B cell (primary cell): ENCODE measurements around the gene GRK5. TPM values are rescaled to one million over a fixed set of nuclear protein-coding genes. Genes with fewer than 3 reads are reported as not detected.

ENCODE experiments used
- ATAC-seq: fragments of 200-7000 bp; cut with Tn5 transposase; one replicate; pipeline ENCODE4 v1.10.0; 2021; ENCODE audit warnings: low read depth, mild to moderate bottlenecking, moderate number of reproducible peaks, moderate library complexity
- CTCF ChIA-PET: fragments of 350-600 bp; sonication (Branson Sonifier 250); formaldehyde crosslinking; loops from one replicate; lab custom pipeline; 2021; ENCODE audit warnings: antibody characterized with exemption, inconsistent platforms; lab: Charles Lee
- POLR2A ChIA-PET: fragments of 350-600 bp; sonication (Branson Sonifier 250); formaldehyde crosslinking; loops from one replicate; lab custom pipeline; 2021; ENCODE audit warnings: antibody characterized with exemption; lab: Charles Lee
- DNase-seq: peaks from one replicate; pipeline ENCODE4 v3.0.0; 2013
- H2AFZ ChIP-seq: 2 replicates; pipeline ENCODE4 v1.6.1; 2012; ENCODE audit warnings: mild to moderate bottlenecking, low read depth, low read length; ENCODE audit not compliant: insufficient read depth, poor library complexity, severe bottlenecking
- H3K27ac ChIP-seq, 2 donors: 1 replicate in 1 of 2; 2 replicates in 1 of 2; pipeline ENCODE4 v1.5.1; 2012 to 2013; ENCODE audit warnings: low read length in 2 of 2, mild to moderate bottlenecking in 2 of 2, moderate library complexity in 1 of 2
- H3K27me3 ChIP-seq, 4 experiments: fragments of 200-600 bp in 1 of 4; sonication (generic) in 1 of 4; replicated peaks in 1 of 4; 1 replicate in 2 of 4; 2 replicates in 2 of 4; pipeline versions ENCODE4 v1.6.1 to v1.7.0; 2013 to 2016; ENCODE audit warnings: low read length in 3 of 4, mild to moderate bottlenecking in 2 of 4, mixed read lengths in 1 of 4, moderate library complexity in 1 of 4; ENCODE audit not compliant: insufficient read depth in 4 of 4, control insufficient read depth in 3 of 4; ENCODE audit errors: control extremely low read depth in 1 of 4
- H3K36me3 ChIP-seq, 2 experiments: replicated peaks in 1 of 2; 1 replicate in 1 of 2; 2 replicates in 1 of 2; pipeline versions ENCODE4 v1.6.1 to v1.7.1; 2013; ENCODE audit warnings: low read length in 1 of 2; ENCODE audit not compliant: insufficient read depth in 2 of 2, control insufficient read depth in 1 of 2; ENCODE audit errors: control extremely low read depth in 1 of 2, extremely low read depth in 1 of 2
- H3K4me1 ChIP-seq, 2 donors: fragments of 200-600 bp in 1 of 2; sonication (generic) in 1 of 2; 1 replicate in 1 of 2; 2 replicates in 1 of 2; pipeline versions ENCODE4 v1.5.1 to v1.6.1; 2013 to 2017; ENCODE audit warnings: low read length in 2 of 2; ENCODE audit not compliant: control insufficient read depth in 2 of 2, insufficient read depth in 2 of 2
- H3K4me2 ChIP-seq: replicated peaks from 2 replicates; pipeline ENCODE3; 2012; ENCODE audit warnings: mild to moderate bottlenecking, low read depth, low read length; ENCODE audit not compliant: poor library complexity, severe bottlenecking
- H3K4me3 ChIP-seq, 5 experiments: fragments of 200-600 bp in 1 of 5; sonication (generic) in 1 of 5; 1 replicate in 3 of 5; 2 replicates in 2 of 5; pipeline versions ENCODE4 v1.5.1 to v1.7.0; 2011 to 2016; ENCODE audit warnings: low read length in 4 of 5, mild to moderate bottlenecking in 4 of 5, low read depth in 2 of 5, control low read depth in 1 of 5, moderate library complexity in 1 of 5; ENCODE audit not compliant: insufficient read depth in 1 of 5; ENCODE audit errors: control extremely low read depth in 1 of 5, extremely low read depth in 1 of 5
- H3K79me2 ChIP-seq: fragments of 200-600 bp; sonication (generic); one replicate; pipeline ENCODE4 v1.6.0; 2016; ENCODE audit warnings: low read length; ENCODE audit not compliant: control insufficient read depth, insufficient read depth
- H3K9ac ChIP-seq: fragments of 200-600 bp; sonication (generic); 2 replicates; pipeline ENCODE4 v1.6.1; 2017; ENCODE audit warnings: mild to moderate bottlenecking, low read length, moderate library complexity
- H3K9me3 ChIP-seq, 3 donors: one replicate each; pipeline versions ENCODE4 v1.6.1 to v1.7.1; 2013; ENCODE audit warnings: low read length in 2 of 3; ENCODE audit not compliant: control insufficient read depth in 2 of 3, insufficient read depth in 1 of 3; ENCODE audit errors: control extremely low read depth in 1 of 3
- H4K20me1 ChIP-seq: 2 replicates; pipeline ENCODE4 v1.6.0; 2012; ENCODE audit warnings: mild to moderate bottlenecking, low read length; ENCODE audit not compliant: insufficient read depth, control insufficient read depth, poor library complexity, severe bottlenecking
- H3K27ac Mint-ChIP-seq: one replicate; pipeline ENCODE4 v1.8.0; 2021; ENCODE audit warnings: mixed read lengths
- H3K27me3 Mint-ChIP-seq: one replicate; pipeline ENCODE4 v1.8.0; 2021; ENCODE audit warnings: mixed read lengths
- H3K4me1 Mint-ChIP-seq: one replicate; pipeline ENCODE4 v1.8.0; 2021; ENCODE audit warnings: mixed read lengths
- H3K4me3 Mint-ChIP-seq: one replicate; pipeline ENCODE4 v1.8.0; 2021; ENCODE audit warnings: mixed read lengths
- H3K9me3 Mint-ChIP-seq: one replicate; pipeline ENCODE4 v1.8.0; 2022; ENCODE audit warnings: mixed read lengths; ENCODE audit not compliant: insufficient read depth
- EZH2 ChIP-seq: IDR thresholded peaks from 2 replicates; pipeline ENCODE4 v1.6.1; 2012; ENCODE audit warnings: borderline replicate concordance, low read depth, mild to moderate bottlenecking, moderate library complexity, low read length; ENCODE audit not compliant: insufficient read depth, poor library complexity, severe bottlenecking
- WGBS: methylation state at CpG from one replicate; pipeline ENCODE4 v1.1.5; 2013; ENCODE audit warnings: missing lambda C conversion rate; ENCODE audit not compliant: insufficient coverage; 5-methylcytosine and 5-hydroxymethylcytosine counted together
- intact Hi-C: fragments of 100-400 bp; cut with micrococcal nuclease; formaldehyde crosslinking; loops from one replicate; pipeline ENCODE4 v1.10.0; 2022
- polyA plus RNA-seq: library from polyadenylated mRNA; depleted of rRNA; stranded (reverse); fragments of >200 nt; gene quantifications from 2 replicates; pipeline ENCODE4 v1.2.3, GENCODE V29; 2012
- total RNA-seq, 2 donors: library from RNA; stranded (reverse); fragments of 120-200 nt in 1 of 2; gene quantifications; 1 replicate in 1 of 2; 2 replicates in 1 of 2; pipeline versions ENCODE4 v1.2.3 to v1.2.4, GENCODE V29; 2013 to 2022
- TF ChIP-seq, protein P1 (sequence below): fragments of 200-600 bp; IDR thresholded peaks from one replicate; pipeline ENCODE4 v1.8.0; 2022; ENCODE audit warnings: antibody characterized with exemption, mild to moderate bottlenecking

Gene GRK5
- total and polyA plus RNA-seq, 2 donors (not counting 1 experiment from before 2014, with no cell fraction given): 21.9 to 54.8 TPM

DNA sequence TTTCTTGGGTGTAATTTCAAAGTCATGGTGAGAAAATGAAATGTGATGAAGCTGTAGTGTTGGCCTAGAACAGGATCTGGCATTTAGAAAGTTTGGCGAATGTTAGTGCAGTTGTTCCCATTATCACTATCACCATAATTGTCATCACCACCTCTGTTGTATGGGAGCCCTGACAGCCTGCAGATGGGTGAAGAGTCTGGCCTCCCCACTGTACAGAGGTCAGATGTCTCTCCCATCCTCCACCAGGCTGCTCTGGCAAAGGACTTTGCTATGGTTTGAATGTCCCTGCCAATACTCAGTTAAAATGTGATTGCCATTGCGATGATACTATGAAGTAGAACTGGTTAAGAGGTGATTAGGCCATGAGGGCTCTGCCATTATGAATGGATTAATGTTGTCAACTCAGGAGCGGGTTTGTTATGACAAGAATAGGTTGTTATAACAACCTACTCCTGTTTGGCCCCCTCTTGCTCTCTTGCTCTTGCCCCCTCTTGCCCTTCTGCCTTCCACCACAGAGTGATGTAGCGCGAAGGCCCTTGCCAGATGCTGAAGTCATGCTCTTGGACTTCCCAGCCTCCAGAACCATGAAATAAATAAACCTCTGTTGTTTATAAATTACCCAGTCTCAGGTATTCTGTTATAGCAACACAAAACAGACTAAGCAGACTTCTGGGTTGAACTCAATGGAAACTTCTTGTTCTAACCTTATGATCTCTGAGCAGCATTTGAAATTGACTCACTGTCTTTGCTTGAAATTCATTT is 90.0 kb downstream of the GRK5 start:
- H3K27ac Mint-ChIP-seq: peak overlapping the region; percentile 59
- no peaks in the 10 kb centered on the region for H4K20me1 ChIP-seq

DNA sequence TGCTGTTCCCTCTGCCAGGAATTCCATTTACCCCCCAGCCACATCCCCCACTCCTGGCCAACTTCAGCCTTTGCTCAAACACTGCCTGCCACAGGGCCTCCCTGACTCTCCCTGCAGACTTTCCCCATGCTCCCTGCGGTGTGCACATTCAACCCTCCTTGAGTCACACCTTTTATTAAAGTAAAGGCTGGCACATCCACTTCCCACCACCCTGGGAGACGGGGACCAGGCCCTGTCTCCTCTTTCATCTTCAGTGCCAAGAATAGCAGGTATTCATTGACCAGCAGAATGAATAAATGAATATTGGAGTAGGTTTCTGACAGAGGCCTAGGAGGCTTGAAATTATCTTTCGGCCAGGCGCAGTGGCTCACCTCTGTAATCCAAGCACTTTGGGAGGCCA is 91.4 kb downstream of the GRK5 start:
- H3K36me3 ChIP-seq: peaks cover 0 to 10% of the 10 kb centered on the region in 2 experiments
- no peak overlapping the region for H3K4me3 ChIP-seq
- no peak overlapping the region for H3K9ac ChIP-seq
- peaks cover 58% of the 10 kb centered on the region for H3K4me1 Mint-ChIP-seq
- H3K9me3 ChIP-seq: peaks cover 0 to 18% (median 8%) of the 10 kb centered on the region in 3 donors
- H3K27ac ChIP-seq: no peak overlapping the region
- H3K4me1 ChIP-seq: peaks cover 44 to 49% of the 10 kb centered on the region in 2 donors
- H3K4me3 Mint-ChIP-seq: no peak overlapping the region
- ChIA-PET CTCF (interaction anchor here (0.6 to 1.6 kb wide), 5 partner anchors 9 to 92 kb away, joined by 3 to 8 read pairs (median 3); partner anchors contain the start of gene GRK5), POLR2A (no interaction called here)
- TF ChIP-seq, protein P1, sequence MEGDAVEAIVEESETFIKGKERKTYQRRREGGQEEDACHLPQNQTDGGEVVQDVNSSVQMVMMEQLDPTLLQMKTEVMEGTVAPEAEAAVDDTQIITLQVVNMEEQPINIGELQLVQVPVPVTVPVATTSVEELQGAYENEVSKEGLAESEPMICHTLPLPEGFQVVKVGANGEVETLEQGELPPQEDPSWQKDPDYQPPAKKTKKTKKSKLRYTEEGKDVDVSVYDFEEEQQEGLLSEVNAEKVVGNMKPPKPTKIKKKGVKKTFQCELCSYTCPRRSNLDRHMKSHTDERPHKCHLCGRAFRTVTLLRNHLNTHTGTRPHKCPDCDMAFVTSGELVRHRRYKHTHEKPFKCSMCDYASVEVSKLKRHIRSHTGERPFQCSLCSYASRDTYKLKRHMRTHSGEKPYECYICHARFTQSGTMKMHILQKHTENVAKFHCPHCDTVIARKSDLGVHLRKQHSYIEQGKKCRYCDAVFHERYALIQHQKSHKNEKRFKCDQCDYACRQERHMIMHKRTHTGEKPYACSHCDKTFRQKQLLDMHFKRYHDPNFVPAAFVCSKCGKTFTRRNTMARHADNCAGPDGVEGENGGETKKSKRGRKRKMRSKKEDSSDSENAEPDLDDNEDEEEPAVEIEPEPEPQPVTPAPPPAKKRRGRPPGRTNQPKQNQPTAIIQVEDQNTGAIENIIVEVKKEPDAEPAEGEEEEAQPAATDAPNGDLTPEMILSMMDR: no peak
- no peak for TF ChIP-seq EZH2
- peaks cover 79% of the 10 kb centered on the region for H3K79me2 ChIP-seq
- no peak overlapping the region for H2AFZ ChIP-seq
- intact Hi-C loops: no loop called here
- peak overlapping the region; percentile 69 for H3K27ac Mint-ChIP-seq
- H3K4me2 ChIP-seq: no peak overlapping the region
- WGBS: 83% methylated on average over 3 of the region's 4 CpGs
- DNase-seq: no peak
- no peaks in the 10 kb centered on the region for H3K9me3 Mint-ChIP-seq
- H3K27me3 ChIP-seq: no peaks in the 10 kb centered on the region
- no peak for ATAC-seq
- no peaks in the 10 kb centered on the region for H4K20me1 ChIP-seq
- H3K27me3 Mint-ChIP-seq: no peaks in the 10 kb centered on the region

More for the DNA sequence above, 90.0 kb downstream of the GRK5 start:
- Histone ChIP-seq H3K9me3 (peaks cover 0 to 18% (median 8%) of the 10 kb centered on the region in 3 donors), H3K36me3 (peaks cover 0 to 12% of the 10 kb centered on the region in 2 experiments), H3K27me3 (no peaks in the 10 kb centered on the region), H2AFZ (no peak overlapping the region), H3K79me2 (peaks cover 70% of the 10 kb centered on the region), H3K4me3 (no peak overlapping the region), H3K4me2 (no peak overlapping the region), H3K9ac (no peak overlapping the region), H3K4me1 (peaks cover 40 to 49% of the 10 kb centered on the region in 2 donors), H3K27ac (no peak overlapping the region)
- intact Hi-C loops: no loop called here
- ChIA-PET CTCF (interaction anchor here (1.2 to 1.5 kb wide), 2 partner anchors 90 to 118 kb away, joined by 5 to 8 read pairs; partner anchors contain the start of gene GRK5), POLR2A (no interaction called here)
- 95% methylated on average over 4 of the region's 5 CpGs for WGBS
- TF ChIP-seq, protein P1: no peak
- no peak for TF ChIP-seq EZH2
- no peaks in the 10 kb centered on the region for H3K9me3 Mint-ChIP-seq
- H3K4me1 Mint-ChIP-seq: peaks cover 57% of the 10 kb centered on the region
- DNase-seq: no peak
- no peaks in the 10 kb centered on the region for H3K27me3 Mint-ChIP-seq
- no peak for ATAC-seq
- no peak overlapping the region for H3K4me3 Mint-ChIP-seq
